ENCODE data around the gene PPT1.

Gene PPT1

GRCh38 chr1:40096977-40097782 is at the start of gene PPT1:
TSS of gene PPT1 (minus strand) at chr1:40097252. CDS start at chr1:40097238, 14 bp downstream.
- DNase-seq (ENCODE audit: low read depth), result no peak
- TF ChIP-seq, protein P1, sequence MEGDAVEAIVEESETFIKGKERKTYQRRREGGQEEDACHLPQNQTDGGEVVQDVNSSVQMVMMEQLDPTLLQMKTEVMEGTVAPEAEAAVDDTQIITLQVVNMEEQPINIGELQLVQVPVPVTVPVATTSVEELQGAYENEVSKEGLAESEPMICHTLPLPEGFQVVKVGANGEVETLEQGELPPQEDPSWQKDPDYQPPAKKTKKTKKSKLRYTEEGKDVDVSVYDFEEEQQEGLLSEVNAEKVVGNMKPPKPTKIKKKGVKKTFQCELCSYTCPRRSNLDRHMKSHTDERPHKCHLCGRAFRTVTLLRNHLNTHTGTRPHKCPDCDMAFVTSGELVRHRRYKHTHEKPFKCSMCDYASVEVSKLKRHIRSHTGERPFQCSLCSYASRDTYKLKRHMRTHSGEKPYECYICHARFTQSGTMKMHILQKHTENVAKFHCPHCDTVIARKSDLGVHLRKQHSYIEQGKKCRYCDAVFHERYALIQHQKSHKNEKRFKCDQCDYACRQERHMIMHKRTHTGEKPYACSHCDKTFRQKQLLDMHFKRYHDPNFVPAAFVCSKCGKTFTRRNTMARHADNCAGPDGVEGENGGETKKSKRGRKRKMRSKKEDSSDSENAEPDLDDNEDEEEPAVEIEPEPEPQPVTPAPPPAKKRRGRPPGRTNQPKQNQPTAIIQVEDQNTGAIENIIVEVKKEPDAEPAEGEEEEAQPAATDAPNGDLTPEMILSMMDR (IDR thresholded peaks at IDR 0.05; ENCODE audit: control insufficient read depth, insufficient read depth, low read depth, low read length, missing control alignments), result peak; percentile 20
- peak within 1 kb of the TSS; percentile 74 for H3K4me3 ChIP-seq (ENCODE audit: control insufficient read depth, low read depth, low read length)

- no peak overlapping the region for H3K4me3 ChIP-seq (ENCODE audit: control insufficient read depth, low read depth, low read length)
- TF ChIP-seq, protein P1 (IDR thresholded peaks at IDR 0.05; ENCODE audit: control insufficient read depth, insufficient read depth, low read depth, low read length, missing control alignments), result peak; percentile 80
- peak; percentile 35 for DNase-seq (ENCODE audit: low read depth)
These were observed 47.0 kb upstream of the PPT1 start for GRCh38 chr1:40143891-40144575.

- TF ChIP-seq, protein P1 (IDR thresholded peaks at IDR 0.05; ENCODE audit: control insufficient read depth, insufficient read depth, low read depth, low read length, missing control alignments), result no peak
- peak; percentile 57 for DNase-seq (ENCODE audit: low read depth)
- no peak overlapping the region for H3K4me3 ChIP-seq (ENCODE audit: control insufficient read depth, low read depth, low read length)
These were observed 45.0 kb upstream of the PPT1 start for GRCh38 chr1:40141878-40142535.

- H3K4me3 ChIP-seq (ENCODE audit: control insufficient read depth, low read depth, low read length), result no peak overlapping the region
- no peak for DNase-seq (ENCODE audit: low read depth)
- TF ChIP-seq, protein P1 (IDR thresholded peaks at IDR 0.05; ENCODE audit: control insufficient read depth, insufficient read depth, low read depth, low read length, missing control alignments), result no peak
These were observed 43.3 kb upstream of the PPT1 start for GRCh38 chr1:40140211-40140973.

DNA sequence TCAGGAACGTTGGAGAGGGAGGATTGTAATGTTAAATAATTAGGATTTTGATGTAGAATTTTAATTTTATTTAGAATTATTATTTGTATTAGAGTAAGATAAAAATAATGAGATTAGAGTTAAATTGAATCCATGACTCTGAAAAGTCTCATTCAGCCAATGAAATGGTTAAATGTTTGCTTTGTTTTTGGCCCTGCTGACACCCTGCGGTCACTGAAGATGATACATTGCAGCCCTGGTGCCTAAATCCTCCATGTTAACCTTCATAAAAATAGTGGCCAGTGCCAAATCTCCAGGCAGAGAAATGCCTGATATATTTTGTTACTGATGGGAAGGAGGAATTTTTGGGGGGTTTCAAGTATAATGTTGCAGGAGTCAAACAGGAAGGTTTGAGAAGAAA is 36.8 kb upstream of the PPT1 start:
- TF ChIP-seq, protein P1 (IDR thresholded peaks at IDR 0.05; ENCODE audit: control insufficient read depth, insufficient read depth, low read depth, low read length, missing control alignments), result no peak
- DNase-seq (ENCODE audit: low read depth), result no peak
- no peak overlapping the region for H3K4me3 ChIP-seq (ENCODE audit: control insufficient read depth, low read depth, low read length)

DNA sequence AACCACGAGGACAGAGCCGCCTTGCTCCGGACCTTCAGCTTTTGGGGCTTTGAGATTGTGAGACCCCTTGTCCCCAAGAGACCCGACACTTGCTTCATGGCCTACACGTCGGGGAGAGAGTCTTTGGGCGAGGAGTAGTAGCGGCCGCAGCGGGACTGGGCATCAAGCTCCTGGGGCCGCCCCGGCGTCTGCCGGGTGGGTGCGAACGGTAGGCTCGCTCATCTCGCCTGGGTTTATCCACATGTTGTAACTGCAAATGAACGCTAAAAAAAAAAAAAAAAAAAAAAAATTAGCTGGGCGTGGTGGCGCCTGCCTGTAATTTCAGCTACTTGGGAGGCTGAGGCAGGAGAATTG is 36.2 kb upstream of the PPT1 start:
- TF ChIP-seq, protein P1 (IDR thresholded peaks at IDR 0.05; ENCODE audit: control insufficient read depth, insufficient read depth, low read depth, low read length, missing control alignments), result no peak
- no peak for DNase-seq (ENCODE audit: low read depth)
- no peak overlapping the region for H3K4me3 ChIP-seq (ENCODE audit: control insufficient read depth, low read depth, low read length)

Data from AG09309 (cell line).